ENCODE measurements around the gene ZNF44. TPM values are rescaled to one million over a fixed set of nuclear protein-coding genes. Genes with fewer than 3 reads are reported as not detected.
A peak's percentile ranks its signal among the peaks of the same experiment; 100 is the strongest.

Gene ZNF44
- total and polyA plus RNA-seq, 2 of the 13 experiments (the other 11 are each of a cell fraction or from before 2014, with no cell fraction given) = 6.9 to 15.7 TPM

DNA sequence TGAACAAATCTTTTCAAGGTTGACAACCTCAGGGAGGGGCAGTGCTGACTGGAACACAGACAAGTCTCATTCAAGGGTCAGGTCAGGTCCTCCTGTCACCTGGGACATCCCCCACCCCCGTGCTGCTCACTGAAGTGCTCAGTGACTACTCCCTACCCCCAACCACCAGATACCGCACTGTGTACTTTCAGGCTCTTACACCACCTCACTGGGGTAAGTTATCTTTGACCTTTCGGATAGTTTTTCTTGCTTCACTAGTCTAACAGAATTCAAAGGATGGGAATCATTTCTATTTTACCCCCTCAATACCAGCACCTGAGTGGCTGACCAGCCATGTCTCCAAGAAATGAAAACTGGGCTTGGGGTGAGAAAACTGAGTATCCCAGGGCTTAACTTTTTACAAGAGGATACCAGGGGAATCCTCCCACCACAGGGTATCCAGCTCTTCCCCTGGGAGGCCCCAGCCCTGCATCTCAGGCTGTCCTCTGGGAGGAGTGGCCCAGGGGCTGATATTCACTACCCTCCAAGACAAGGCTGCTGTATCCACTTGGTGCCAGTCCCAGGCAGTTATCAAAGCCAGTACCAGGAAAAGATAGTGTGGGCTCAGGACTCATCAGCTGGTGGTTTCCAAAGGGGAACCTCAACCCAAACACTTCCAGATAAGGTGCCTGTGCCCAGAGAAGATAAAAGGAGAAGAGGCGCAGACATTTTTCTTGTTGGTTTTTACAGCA is 36.7 kb upstream of the ZNF44 start (continued):
- TF ChIP-seq ZNF317 (CRISPR knock-in tag; IDR thresholded peaks at IDR 0.05) (no peak), ZFX (CRISPR knock-in tag; IDR thresholded peaks at IDR 0.05; ENCODE audit: low read depth) (0 out of 2 replicates have a peak, but pooled peaks have one; percentile 31), ZNF44 (CRISPR knock-in tag; IDR thresholded peaks at IDR 0.05) (no peak), RBFOX2 (IDR thresholded peaks at IDR 0.05; ENCODE audit: low read depth, low read length) (no peak), RNF2 (conservative IDR thresholded peaks at IDR 0.05; ENCODE audit: low read depth) (no peak), ZNF124 (CRISPR knock-in tag; IDR thresholded peaks at IDR 0.05) (no peak), ZNF605 (CRISPR knock-in tag; IDR thresholded peaks at IDR 0.05) (no peak), RXRB (CRISPR knock-in tag; IDR thresholded peaks at IDR 0.05; ENCODE audit: borderline replicate concordance) (peak; percentile 93), YY1 (IDR thresholded peaks at IDR 0.05; ENCODE audit: insufficient read depth, insufficient replicate concordance, low read depth, low read length) (no peak), JUNB (CRISPR knock-in tag; IDR thresholded peaks at IDR 0.05; ENCODE audit: borderline replicate concordance) (no peak), SMC3 (IDR thresholded peaks at IDR 0.05; ENCODE audit: low read length) (peak; percentile 21; the same call in 1 of the 2 replicates), ELF1 (CRISPR knock-in tag; IDR thresholded peaks at IDR 0.05) (no peak)
- TF ChIP-seq, protein P1, sequence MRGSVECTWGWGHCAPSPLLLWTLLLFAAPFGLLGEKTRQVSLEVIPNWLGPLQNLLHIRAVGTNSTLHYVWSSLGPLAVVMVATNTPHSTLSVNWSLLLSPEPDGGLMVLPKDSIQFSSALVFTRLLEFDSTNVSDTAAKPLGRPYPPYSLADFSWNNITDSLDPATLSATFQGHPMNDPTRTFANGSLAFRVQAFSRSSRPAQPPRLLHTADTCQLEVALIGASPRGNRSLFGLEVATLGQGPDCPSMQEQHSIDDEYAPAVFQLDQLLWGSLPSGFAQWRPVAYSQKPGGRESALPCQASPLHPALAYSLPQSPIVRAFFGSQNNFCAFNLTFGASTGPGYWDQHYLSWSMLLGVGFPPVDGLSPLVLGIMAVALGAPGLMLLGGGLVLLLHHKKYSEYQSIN (CRISPR knock-in tag; IDR thresholded peaks at IDR 0.05; ENCODE audit: borderline replicate concordance) = no peak
- TF ChIP-seq, protein P2, sequence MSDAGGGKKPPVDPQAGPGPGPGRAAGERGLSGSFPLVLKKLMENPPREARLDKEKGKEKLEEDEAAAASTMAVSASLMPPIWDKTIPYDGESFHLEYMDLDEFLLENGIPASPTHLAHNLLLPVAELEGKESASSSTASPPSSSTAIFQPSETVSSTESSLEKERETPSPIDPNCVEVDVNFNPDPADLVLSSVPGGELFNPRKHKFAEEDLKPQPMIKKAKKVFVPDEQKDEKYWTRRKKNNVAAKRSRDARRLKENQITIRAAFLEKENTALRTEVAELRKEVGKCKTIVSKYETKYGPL (CRISPR knock-in tag; IDR thresholded peaks at IDR 0.05) = no peak
- TF ChIP-seq, protein P3, sequence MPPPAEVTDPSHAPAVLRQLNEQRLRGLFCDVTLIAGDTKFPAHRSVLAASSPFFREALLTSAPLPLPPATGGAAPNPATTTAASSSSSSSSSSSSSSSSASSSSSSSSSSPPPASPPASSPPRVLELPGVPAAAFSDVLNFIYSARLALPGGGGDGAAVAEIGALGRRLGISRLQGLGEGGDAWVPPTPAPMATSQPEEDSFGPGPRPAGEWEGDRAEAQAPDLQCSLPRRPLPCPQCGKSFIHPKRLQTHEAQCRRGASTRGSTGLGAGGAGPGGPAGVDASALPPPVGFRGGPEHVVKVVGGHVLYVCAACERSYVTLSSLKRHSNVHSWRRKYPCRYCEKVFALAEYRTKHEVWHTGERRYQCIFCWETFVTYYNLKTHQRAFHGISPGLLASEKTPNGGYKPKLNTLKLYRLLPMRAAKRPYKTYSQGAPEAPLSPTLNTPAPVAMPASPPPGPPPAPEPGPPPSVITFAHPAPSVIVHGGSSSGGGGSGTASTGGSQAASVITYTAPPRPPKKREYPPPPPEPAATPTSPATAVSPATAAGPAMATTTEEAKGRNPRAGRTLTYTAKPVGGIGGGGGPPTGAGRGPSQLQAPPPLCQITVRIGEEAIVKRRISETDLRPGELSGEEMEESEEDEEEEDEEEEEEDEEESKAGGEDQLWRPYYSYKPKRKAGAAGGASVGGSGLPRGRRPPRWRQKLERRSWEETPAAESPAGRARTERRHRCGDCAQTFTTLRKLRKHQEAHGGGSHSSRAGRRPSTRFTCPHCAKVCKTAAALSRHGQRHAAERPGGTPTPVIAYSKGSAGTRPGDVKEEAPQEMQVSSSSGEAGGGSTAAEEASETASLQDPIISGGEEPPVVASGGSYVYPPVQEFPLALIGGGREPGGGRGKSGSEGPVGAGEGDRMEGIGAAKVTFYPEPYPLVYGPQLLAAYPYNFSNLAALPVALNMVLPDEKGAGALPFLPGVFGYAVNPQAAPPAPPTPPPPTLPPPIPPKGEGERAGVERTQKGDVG (CRISPR knock-in tag; IDR thresholded peaks at IDR 0.05; ENCODE audit: borderline replicate concordance) = no peak
- TF ChIP-seq, protein P4, sequence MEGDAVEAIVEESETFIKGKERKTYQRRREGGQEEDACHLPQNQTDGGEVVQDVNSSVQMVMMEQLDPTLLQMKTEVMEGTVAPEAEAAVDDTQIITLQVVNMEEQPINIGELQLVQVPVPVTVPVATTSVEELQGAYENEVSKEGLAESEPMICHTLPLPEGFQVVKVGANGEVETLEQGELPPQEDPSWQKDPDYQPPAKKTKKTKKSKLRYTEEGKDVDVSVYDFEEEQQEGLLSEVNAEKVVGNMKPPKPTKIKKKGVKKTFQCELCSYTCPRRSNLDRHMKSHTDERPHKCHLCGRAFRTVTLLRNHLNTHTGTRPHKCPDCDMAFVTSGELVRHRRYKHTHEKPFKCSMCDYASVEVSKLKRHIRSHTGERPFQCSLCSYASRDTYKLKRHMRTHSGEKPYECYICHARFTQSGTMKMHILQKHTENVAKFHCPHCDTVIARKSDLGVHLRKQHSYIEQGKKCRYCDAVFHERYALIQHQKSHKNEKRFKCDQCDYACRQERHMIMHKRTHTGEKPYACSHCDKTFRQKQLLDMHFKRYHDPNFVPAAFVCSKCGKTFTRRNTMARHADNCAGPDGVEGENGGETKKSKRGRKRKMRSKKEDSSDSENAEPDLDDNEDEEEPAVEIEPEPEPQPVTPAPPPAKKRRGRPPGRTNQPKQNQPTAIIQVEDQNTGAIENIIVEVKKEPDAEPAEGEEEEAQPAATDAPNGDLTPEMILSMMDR (CRISPR knock-in tag; IDR thresholded peaks at IDR 0.05) = no peak
- TF ChIP-seq, protein P5, sequence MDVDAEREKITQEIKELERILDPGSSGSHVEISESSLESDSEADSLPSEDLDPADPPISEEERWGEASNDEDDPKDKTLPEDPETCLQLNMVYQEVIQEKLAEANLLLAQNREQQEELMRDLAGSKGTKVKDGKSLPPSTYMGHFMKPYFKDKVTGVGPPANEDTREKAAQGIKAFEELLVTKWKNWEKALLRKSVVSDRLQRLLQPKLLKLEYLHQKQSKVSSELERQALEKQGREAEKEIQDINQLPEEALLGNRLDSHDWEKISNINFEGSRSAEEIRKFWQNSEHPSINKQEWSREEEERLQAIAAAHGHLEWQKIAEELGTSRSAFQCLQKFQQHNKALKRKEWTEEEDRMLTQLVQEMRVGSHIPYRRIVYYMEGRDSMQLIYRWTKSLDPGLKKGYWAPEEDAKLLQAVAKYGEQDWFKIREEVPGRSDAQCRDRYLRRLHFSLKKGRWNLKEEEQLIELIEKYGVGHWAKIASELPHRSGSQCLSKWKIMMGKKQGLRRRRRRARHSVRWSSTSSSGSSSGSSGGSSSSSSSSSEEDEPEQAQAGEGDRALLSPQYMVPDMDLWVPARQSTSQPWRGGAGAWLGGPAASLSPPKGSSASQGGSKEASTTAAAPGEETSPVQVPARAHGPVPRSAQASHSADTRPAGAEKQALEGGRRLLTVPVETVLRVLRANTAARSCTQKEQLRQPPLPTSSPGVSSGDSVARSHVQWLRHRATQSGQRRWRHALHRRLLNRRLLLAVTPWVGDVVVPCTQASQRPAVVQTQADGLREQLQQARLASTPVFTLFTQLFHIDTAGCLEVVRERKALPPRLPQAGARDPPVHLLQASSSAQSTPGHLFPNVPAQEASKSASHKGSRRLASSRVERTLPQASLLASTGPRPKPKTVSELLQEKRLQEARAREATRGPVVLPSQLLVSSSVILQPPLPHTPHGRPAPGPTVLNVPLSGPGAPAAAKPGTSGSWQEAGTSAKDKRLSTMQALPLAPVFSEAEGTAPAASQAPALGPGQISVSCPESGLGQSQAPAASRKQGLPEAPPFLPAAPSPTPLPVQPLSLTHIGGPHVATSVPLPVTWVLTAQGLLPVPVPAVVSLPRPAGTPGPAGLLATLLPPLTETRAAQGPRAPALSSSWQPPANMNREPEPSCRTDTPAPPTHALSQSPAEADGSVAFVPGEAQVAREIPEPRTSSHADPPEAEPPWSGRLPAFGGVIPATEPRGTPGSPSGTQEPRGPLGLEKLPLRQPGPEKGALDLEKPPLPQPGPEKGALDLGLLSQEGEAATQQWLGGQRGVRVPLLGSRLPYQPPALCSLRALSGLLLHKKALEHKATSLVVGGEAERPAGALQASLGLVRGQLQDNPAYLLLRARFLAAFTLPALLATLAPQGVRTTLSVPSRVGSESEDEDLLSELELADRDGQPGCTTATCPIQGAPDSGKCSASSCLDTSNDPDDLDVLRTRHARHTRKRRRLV (CRISPR knock-in tag; IDR thresholded peaks at IDR 0.05) = no peak

Data from HepG2 (cell line).